NCI-H1048 (cell line): Measurements from ENCODE around the gene MIOS.
"Not testable (repeated sequence)": the region's sequence is repeated elsewhere in the genome, so short reads cannot be mapped to it uniquely, and the experiment has no call there.

ENCODE experiments used
- DNase-seq: peaks from one replicate; lab custom pipeline; 2025; lab: John Stamatoyannopoulos, UW

The MIOS gene

DNA sequence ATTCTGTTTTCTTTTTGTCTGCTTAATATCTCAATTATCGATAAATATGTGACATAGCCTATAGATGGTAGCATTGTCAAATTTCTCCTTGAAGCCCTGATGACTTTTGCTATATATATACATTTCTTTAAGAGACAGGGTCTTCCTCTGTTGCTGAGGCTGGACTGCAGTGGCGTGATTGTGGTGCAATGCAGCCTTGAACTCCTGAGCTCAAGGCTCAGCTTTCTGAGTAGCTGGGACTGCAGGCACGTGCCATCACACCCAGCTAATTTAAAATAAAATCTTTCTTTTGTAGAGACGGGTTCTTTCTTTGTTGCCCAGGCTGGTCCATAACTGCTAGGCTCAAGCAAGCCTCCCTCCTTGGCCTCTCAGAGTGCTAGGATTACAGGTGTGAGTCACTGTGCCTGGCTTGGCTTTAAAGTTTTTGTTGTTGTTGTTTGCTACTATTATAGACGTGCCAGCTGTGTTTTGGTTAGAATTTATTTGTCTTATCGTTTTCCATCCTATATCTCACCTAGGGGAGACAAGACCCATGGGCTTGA, 80.9 kb downstream of the MIOS start:
- no peak for DNase-seq

DNA sequence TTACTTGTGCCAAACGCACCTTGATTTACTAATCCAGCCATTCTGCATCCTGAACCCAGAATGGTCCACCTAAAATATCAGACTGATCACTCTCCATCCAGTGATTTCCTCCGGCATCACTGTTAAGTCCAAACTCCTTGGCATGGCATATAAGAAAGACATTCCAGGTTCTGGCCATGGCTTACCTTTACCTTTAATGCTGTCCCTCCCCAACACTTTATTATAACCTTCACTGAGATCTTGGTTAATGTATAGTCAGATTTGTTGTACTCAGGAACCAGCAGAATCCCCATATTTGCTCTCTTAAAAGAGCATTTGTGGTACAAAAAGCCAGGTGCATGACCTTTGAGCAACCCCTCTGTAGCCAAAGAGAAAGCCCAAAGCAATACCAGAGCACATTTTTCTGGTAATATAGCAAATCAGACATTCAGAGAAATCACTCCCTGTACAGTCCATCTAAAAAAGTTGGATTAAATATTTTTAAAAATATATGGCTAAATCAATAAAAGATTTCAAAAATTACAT, 84.1 kb downstream of the MIOS start:
- no peak for DNase-seq

DNA sequence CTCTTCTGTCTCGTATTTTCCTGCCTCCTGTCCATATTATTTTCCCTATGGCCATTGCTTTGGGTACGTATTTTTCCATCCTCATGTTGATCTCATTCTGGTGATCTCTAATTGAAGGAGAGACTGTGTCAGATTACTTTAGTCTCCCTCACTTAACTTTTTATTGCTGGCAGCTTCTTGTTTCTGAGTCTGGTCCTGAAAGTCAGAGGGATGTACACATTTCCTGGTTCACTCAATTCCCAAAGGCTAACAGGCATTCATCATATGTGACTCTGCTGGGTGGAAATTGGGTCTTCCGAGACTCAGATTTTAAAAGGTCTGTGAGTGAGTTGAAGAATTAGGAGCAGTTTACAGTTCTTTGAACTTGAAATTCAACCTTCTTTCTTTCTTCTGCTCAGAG, 84.8 kb downstream of the MIOS start:
- DNase-seq: no peak

DNA sequence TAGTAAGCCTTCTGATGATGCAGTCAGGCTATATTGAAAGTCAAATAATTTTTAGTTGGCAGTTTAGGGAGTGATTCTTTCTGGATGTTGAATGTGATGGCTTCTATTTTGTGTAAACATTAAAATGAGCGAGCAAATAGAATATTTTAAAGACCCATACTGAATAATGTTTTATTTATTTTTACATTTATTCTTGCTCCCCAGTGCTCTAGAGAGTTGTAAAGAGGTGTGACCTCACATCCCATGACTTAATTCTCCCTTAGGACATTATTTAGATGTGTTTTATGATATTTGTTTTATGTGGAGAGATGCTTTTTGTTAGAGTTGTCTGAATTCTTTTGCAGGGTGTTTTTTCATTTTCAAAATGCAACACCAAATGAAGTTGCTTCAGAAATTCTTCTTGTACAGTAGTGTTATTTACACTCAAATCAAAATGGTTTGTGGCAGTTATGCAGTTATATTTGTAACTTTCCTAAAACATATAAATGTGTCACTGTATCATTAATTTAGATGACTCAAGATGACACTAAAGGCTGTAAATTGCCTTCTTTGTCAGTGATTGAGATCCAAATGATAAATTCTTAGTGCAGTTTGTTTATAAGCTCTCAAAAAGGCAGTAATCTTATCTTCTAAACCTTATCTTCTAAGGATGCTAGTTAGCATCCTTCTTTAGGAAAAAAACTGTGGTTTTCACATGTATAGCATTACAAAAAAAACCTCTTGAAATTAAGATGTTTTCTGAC, 86.3 kb downstream of the MIOS start:
- DNase-seq: no peak

DNA sequence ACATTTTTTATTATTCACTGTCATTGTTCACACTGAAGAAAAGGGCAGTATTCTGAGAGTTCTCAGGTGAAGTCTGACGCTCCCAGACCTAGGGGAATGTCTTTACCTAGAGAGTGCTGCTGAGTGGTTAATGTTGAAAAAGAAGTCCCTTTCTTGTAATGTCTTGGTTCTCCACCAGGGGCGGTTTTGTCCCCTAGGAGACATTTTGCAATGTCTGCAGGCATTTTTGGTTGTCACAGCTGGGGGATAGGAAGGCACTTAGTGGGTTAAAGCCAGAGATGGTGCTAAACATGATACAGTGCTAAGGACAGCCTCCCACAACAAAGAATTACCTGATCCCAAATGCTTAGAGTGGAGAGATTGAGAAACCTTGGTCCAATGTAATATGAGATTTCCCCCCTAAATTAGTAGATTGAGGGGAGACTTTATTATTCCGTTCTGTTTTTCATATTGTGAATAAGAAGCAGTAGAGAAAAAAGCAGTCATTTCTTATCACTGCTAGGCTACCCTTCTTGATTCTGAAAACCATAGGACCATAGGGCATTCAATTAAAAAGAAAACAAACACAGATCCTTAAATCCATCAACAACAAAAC, 87.0 kb downstream of the MIOS start:
- no peak for DNase-seq

DNA sequence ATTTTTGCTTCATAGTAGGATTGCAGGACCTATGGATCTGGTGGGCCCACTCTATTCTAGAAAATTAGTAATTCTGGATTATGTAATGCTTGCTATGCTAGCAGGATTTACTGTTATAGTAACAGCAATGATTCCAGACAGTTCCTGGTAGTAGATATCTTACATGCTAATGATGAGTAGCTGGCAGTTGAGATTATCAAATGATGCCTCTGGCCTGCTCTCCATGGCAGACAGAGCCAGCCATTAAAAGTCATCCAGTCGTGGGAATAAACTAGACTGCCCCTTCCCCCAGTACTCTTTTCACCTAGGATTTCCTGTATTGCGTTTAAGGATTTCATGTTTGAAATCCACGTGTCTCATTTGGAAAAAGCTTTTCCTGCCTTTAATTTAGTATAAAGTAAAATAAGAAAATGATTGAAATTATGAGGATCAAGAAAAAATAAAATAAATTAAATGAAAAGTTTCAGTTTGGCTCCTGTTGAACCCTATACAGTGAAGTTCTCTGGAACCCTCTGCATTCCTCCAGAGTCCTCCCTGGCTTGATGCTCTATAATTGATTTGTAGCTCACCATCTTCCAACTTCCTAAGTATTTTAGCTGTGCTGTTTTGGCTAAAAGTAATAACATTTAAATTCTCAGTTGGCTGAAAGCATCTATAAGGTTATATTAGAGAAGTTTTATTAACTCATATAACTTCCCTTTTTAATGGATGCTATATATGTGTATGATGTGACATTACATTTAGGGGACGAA, 88.5 kb downstream of the MIOS start:
- no peak for DNase-seq

DNA sequence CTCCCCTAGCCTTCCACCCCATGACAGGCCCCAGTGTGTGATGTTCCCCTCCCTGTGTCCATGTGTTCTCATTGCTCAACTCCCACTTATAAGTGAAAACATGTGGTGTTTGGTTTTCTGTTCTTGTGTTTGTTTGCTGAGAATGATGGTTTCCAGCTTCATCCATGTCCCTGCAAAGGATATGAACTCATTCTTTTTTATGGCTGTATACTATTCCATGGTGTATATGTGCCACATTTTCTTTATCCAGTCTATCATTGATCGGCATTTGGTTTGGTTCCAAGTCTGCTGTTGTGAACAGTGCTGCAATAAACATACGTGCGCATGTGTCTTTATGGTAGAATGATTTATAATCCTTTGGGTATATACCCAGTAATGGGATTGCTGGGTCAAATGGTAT, 89.8 kb downstream of the MIOS start:
- DNase-seq: not testable (repeated sequence)
